PC-3 (cell line): ENCODE data around the gene PKP3. TPM values are rescaled to one million over a fixed set of nuclear protein-coding genes. Genes with fewer than 3 reads are reported as not detected.

Source experiments
- ATAC-seq: fragments of 200-7000 bp; cut with Tn5 transposase; 2 replicates; pipeline ENCODE4 v1.9.1; 2020; ENCODE audit warnings: mild to moderate bottlenecking, moderate library complexity
- BruUV-seq: library from RNA; stranded (reverse); fragments of 400-500 nt; replicated peaks from 2 replicates; lab custom pipeline; 2021; lab: Mats Ljungman, UMichigan
- CTCF ChIA-PET: fragments of 300-600 bp; sonication (Branson Sonifier 250); formaldehyde crosslinking; loops from one replicate; lab custom pipeline; 2022; ENCODE audit warnings: antibody characterized with exemption; lab: Charles Lee
- POLR2A ChIA-PET: fragments of 300-600 bp; sonication (Branson Sonifier 250); formaldehyde crosslinking; loops from one replicate; lab custom pipeline; 2022; ENCODE audit warnings: antibody characterized with exemption; ENCODE audit not compliant: unreplicated experiment; lab: Charles Lee
- DNase-seq: peaks from one replicate; pipeline ENCODE4 v3.0.0-alpha.2; 2015
- H2AFZ ChIP-seq: fragments of 300-600 bp; sonication (generic); 2 replicates; pipeline ENCODE4 v1.6.0; 2016; ENCODE audit warnings: antibody characterized with exemption, low read length
- H3F3A ChIP-seq: fragments of 300-600 bp; sonication (generic); one replicate; pipeline ENCODE4 v1.6.0; 2017; ENCODE audit warnings: antibody characterized with exemption, low read length, control low read depth, mild to moderate bottlenecking; ENCODE audit not compliant: unreplicated experiment
- H3K27ac ChIP-seq: fragments of 300-600 bp; sonication (generic); 2 replicates; pipeline ENCODE4 v1.5.1; 2016; ENCODE audit warnings: mild to moderate bottlenecking, low read length
- H3K27me3 ChIP-seq: fragments of 300-600 bp; sonication (generic); 2 replicates; pipeline ENCODE4 v1.6.1; 2016; ENCODE audit warnings: low read length, mixed read lengths
- H3K36me3 ChIP-seq: fragments of 300-600 bp; sonication (generic); 2 replicates; pipeline ENCODE4 v1.6.1; 2016; ENCODE audit warnings: low read depth, mixed run types, low read length, mixed read lengths
- H3K4me1 ChIP-seq: fragments of 300-600 bp; sonication (generic); 2 replicates; pipeline ENCODE4 v1.5.1; 2016; ENCODE audit warnings: low read length; ENCODE audit not compliant: insufficient read depth
- H3K4me2 ChIP-seq: fragments of 300-600 bp; sonication (generic); 2 replicates; pipeline ENCODE4 v1.6.0; 2016; ENCODE audit warnings: low read length
- H3K4me3 ChIP-seq: fragments of 300-600 bp; sonication (generic); 2 replicates; pipeline ENCODE4 v1.5.1; 2016; ENCODE audit warnings: mild to moderate bottlenecking, low read length, mixed read lengths
- H3K79me2 ChIP-seq: fragments of 300-600 bp; sonication (generic); 2 replicates; pipeline ENCODE4 v1.6.1; 2017; ENCODE audit warnings: low read length, mixed read lengths
- H3K9ac ChIP-seq: fragments of 300-600 bp; sonication (generic); 2 replicates; pipeline ENCODE4 v1.6.0; 2016; ENCODE audit warnings: mild to moderate bottlenecking, low read length
- H3K9me2 ChIP-seq: fragments of 300-600 bp; sonication (generic); replicated peaks from 2 replicates; pipeline ENCODE4 v1.6.1; 2016; ENCODE audit warnings: mixed run types, low read length, mixed read lengths
- H3K9me3 ChIP-seq: fragments of 300-600 bp; sonication (generic); 2 replicates; pipeline ENCODE4 v1.6.1; 2016; ENCODE audit warnings: low read length, mixed read lengths
- H4K20me1 ChIP-seq: fragments of 300-600 bp; sonication (generic); 2 replicates; pipeline ENCODE4 v1.6.1; 2016; ENCODE audit warnings: low read length, mixed read lengths
- CTCF ChIP-seq: fragments of 300-600 bp; sonication (generic); conservative IDR thresholded peaks from 2 replicates; pipeline ENCODE4 v1.5.1; 2017; ENCODE audit warnings: antibody characterized with exemption, low read depth, mild to moderate bottlenecking, low read length
- EZH2 ChIP-seq: fragments of 300-600 bp; sonication (generic); IDR thresholded peaks from one replicate; pipeline ENCODE4 v1.6.1; 2017; ENCODE audit warnings: antibody characterized with exemption, mild to moderate bottlenecking, low read length; ENCODE audit not compliant: unreplicated experiment
- EZH2phosphoT487 ChIP-seq: fragments of 300-600 bp; sonication (generic); IDR thresholded peaks from 2 replicates; pipeline ENCODE4 v1.6.1; 2018; ENCODE audit warnings: mild to moderate bottlenecking, antibody characterized with exemption, low read length, borderline replicate concordance
- intact Hi-C: fragments of 100-400 bp; cut with micrococcal nuclease; formaldehyde crosslinking; loops from 2 replicates; pipeline ENCODE4 v1.9.0; 2023
- total RNA-seq: library from RNA; depleted of rRNA; stranded (reverse); fragments of >200 nt; gene quantifications from 2 replicates; pipeline ENCODE4 v1.2.3, GENCODE V29; 2014

The PKP3 gene
- total RNA-seq, 1 experiment from 2014 or later: 218 TPM

GRCh38 chr11:350723-351255 lies 43.2 kb upstream of the PKP3 start:
- Histone ChIP-seq H3K27ac (no peak overlapping the region), H3K36me3 (no peaks in the 10 kb centered on the region), H3K27me3 (no peaks in the 10 kb centered on the region), H3K9me3 (no peaks in the 10 kb centered on the region), H3K4me1 (peaks cover 9% of the 10 kb centered on the region), H3K9ac (no peak overlapping the region), H3K9me2 (no peaks in the 10 kb centered on the region), H3K79me2 (no peaks in the 10 kb centered on the region), H3K4me2 (no peak overlapping the region), H3F3A (no peaks in the 10 kb centered on the region), H3K4me3 (no peak overlapping the region), H4K20me1 (no peaks in the 10 kb centered on the region), H2AFZ (no peak overlapping the region)
- no peak for ATAC-seq
- TF ChIP-seq EZH2phosphoT487 (no peak), CTCF (no peak), EZH2 (no peak)
- POLR2A ChIA-PET: no interaction called here
- intact Hi-C loops: no loop called here
- BruUV-seq: no TSS peak
- DNase-seq: no peak
- CTCF ChIA-PET: no interaction called here

GRCh38 chr11:351411-351810 lies 42.6 kb upstream of the PKP3 start:
- no peak for DNase-seq
- Histone ChIP-seq H3K27me3 (no peaks in the 10 kb centered on the region), H3K4me2 (no peak overlapping the region), H3K4me3 (no peak overlapping the region), H3K27ac (no peak overlapping the region), H3K4me1 (peaks cover 9% of the 10 kb centered on the region), H3K9me3 (no peaks in the 10 kb centered on the region), H2AFZ (no peak overlapping the region), H3F3A (no peaks in the 10 kb centered on the region), H3K9ac (no peak overlapping the region), H4K20me1 (no peaks in the 10 kb centered on the region), H3K79me2 (no peaks in the 10 kb centered on the region), H3K9me2 (no peaks in the 10 kb centered on the region), H3K36me3 (no peaks in the 10 kb centered on the region)
- no peak for TF ChIP-seq CTCF
- TF ChIP-seq EZH2: no peak
- TF ChIP-seq EZH2phosphoT487: no peak
- ATAC-seq: no peak
- intact Hi-C loops: no loop called here
- POLR2A ChIA-PET: no interaction called here
- no TSS peak for BruUV-seq
- CTCF ChIA-PET: no interaction called here

- intact Hi-C loops: no loop called here
Observed at GRCh38 chr11:352456-353031, 41.5 kb upstream of the PKP3 start.

More at GRCh38 chr11:352456-353031, 41.5 kb upstream of the PKP3 start:
- H3K9ac ChIP-seq: no peak overlapping the region
- H3K9me3 ChIP-seq: no peaks in the 10 kb centered on the region
- BruUV-seq: no TSS peak
- DNase-seq (no peak), ATAC-seq (no peak)
- no peaks in the 10 kb centered on the region for H3K9me2 ChIP-seq
- H3K4me1 ChIP-seq: peaks cover 9% of the 10 kb centered on the region
- no peak overlapping the region for H3K4me3 ChIP-seq
- no peak overlapping the region for H3K27ac ChIP-seq
- H3K27me3 ChIP-seq: no peaks in the 10 kb centered on the region
- ChIA-PET POLR2A (no interaction called here), CTCF (no interaction called here)
- H3K36me3 ChIP-seq: no peaks in the 10 kb centered on the region
- H4K20me1 ChIP-seq: no peaks in the 10 kb centered on the region
- no peaks in the 10 kb centered on the region for H3K79me2 ChIP-seq
- no peak overlapping the region for H3K4me2 ChIP-seq
- H3F3A ChIP-seq: no peaks in the 10 kb centered on the region
- H2AFZ ChIP-seq: no peak overlapping the region
- TF ChIP-seq EZH2phosphoT487: no peak
- no peak for TF ChIP-seq EZH2
- TF ChIP-seq CTCF: no peak
